Breast epithelium (tissue), 4 donors: ENCODE data around the gene SNRPN. TPM values are rescaled to one million over a fixed set of nuclear protein-coding genes. Genes with fewer than 3 reads are reported as not detected.
"Not testable (repeated sequence)": the region's sequence is repeated elsewhere in the genome, so short reads cannot be mapped to it uniquely, and the experiment has no call there.

ENCODE experiments used
- DNase-seq, 2 donors: peaks; one replicate each; pipeline ENCODE4 v3.0.0-alpha.2; 2019; ENCODE audit warnings: low spot score in 2 of 2
- H3K27ac ChIP-seq, 2 donors: fragments of 200-600 bp; sonication (generic) in 1 of 2; one replicate each; pipeline ENCODE4 v1.5.1; 2016 to 2019; ENCODE audit warnings: mild to moderate bottlenecking in 1 of 2
- H3K27me3 ChIP-seq, 2 donors: fragments of 200-600 bp; sonication (generic) in 1 of 2; one replicate each; pipeline versions ENCODE4 v1.5.1 to v1.6.0; 2017 to 2019; ENCODE audit warnings: control low read depth in 1 of 2, mild to moderate bottlenecking in 1 of 2
- H3K36me3 ChIP-seq: fragments of 200-600 bp; one replicate; pipeline ENCODE4 v1.5.1; 2019
- H3K4me1 ChIP-seq, 2 donors: fragments of 200-600 bp; sonication (generic); one replicate each; pipeline ENCODE4 v1.5.1; 2016 to 2019; ENCODE audit warnings: control low read depth in 1 of 2
- H3K4me3 ChIP-seq, 3 donors: fragments of 200-600 bp; sonication (generic); 1 replicate in 2 of 3; 2 replicates in 1 of 3; pipeline ENCODE4 v1.5.1; 2016 to 2019; ENCODE audit warnings: mild to moderate bottlenecking in 3 of 3, moderate library complexity in 2 of 3
- H3K9me3 ChIP-seq, 2 donors: fragments of 200-600 bp; sonication (generic) in 1 of 2; one replicate each; pipeline ENCODE4 v1.5.1; 2016 to 2019; ENCODE audit warnings: control low read depth in 1 of 2
- CTCF ChIP-seq, 3 donors: fragments of 450-650 bp; IDR thresholded peaks; one replicate each; pipeline ENCODE4 v1.5.1; 2016 to 2017; ENCODE audit warnings: antibody characterized with exemption in 3 of 3, mild to moderate bottlenecking in 3 of 3, moderate library complexity in 3 of 3
- POLR2A ChIP-seq: fragments of 450-650 bp; IDR thresholded peaks from one replicate; pipeline ENCODE4 v1.6.1; 2016; ENCODE audit warnings: antibody characterized with exemption, mild to moderate bottlenecking, moderate library complexity
- POLR2AphosphoS5 ChIP-seq, 3 donors: sonication (generic); formaldehyde crosslinking; IDR thresholded peaks; one replicate each; pipeline ENCODE4 v1.6.1; 2017; ENCODE audit warnings: antibody characterized with exemption in 3 of 3
- intact Hi-C: fragments of 100-400 bp; cut with DNase I; formaldehyde crosslinking; loops from one replicate; pipeline ENCODE4 v1.15.1; 2023; ENCODE audit warnings: low total_unique reads
- total RNA-seq, 3 donors: library from RNA; depleted of rRNA; stranded (reverse); fragments of >200 nt; gene quantifications; one replicate each; pipeline ENCODE4 v1.1.0, GENCODE V29; 2016

The SNRPN gene
- total RNA-seq, 3 donors from 2014 or later = 64.5 to 145 (median 127) TPM

- intact Hi-C loops = no loop called here
- H3K4me3 ChIP-seq = no peak overlapping the region
- TF ChIP-seq CTCF (IDR thresholded peaks at IDR 0.05) (no peak), POLR2AphosphoS5 (IDR thresholded peaks at IDR 0.05) (no peak), POLR2A (no peak)
- no peaks in the 10 kb centered on the region for H3K36me3 ChIP-seq
- no peak for DNase-seq
- no peak overlapping the region for H3K27ac ChIP-seq
- H3K27me3 ChIP-seq = no peaks in the 10 kb centered on the region
- H3K9me3 ChIP-seq = peaks cover 0 to 9% of the 10 kb centered on the region in 2 donors
- no peaks in the 10 kb centered on the region for H3K4me1 ChIP-seq
Observed at GRCh38 chr15:24924153-24924552, 30.6 kb upstream of the SNRPN start.

GRCh38 chr15:24924621-24925020 lies 30.2 kb upstream of the SNRPN start:
- Histone ChIP-seq H3K36me3 (no peaks in the 10 kb centered on the region), H3K27ac (no peak overlapping the region), H3K4me3 (no peak overlapping the region), H3K9me3 (peaks cover 0 to 9% of the 10 kb centered on the region in 2 donors), H3K4me1 (no peaks in the 10 kb centered on the region), H3K27me3 (no peaks in the 10 kb centered on the region)
- no peak for DNase-seq
- intact Hi-C loops = no loop called here
- TF ChIP-seq CTCF (IDR thresholded peaks at IDR 0.05) (no peak), POLR2AphosphoS5 (IDR thresholded peaks at IDR 0.05) (no peak), POLR2A (no peak)

- intact Hi-C loops, DNase-seq, H3K27ac ChIP-seq, H3K4me1 ChIP-seq, H3K27me3 ChIP-seq, H3K36me3 ChIP-seq, H3K9me3 ChIP-seq, H3K4me3 ChIP-seq: not testable (repeated sequence)
Observed at GRCh38 chr15:24931874-24932732, 22.7 kb upstream of the SNRPN start.

- Histone ChIP-seq H3K9me3 (no peaks in the 10 kb centered on the region), H3K27ac (no peak overlapping the region), H3K27me3 (no peaks in the 10 kb centered on the region), H3K4me1 (no peaks in the 10 kb centered on the region), H3K4me3 (no peak overlapping the region), H3K36me3 (no peaks in the 10 kb centered on the region)
- intact Hi-C loops = no loop called here
- TF ChIP-seq CTCF (IDR thresholded peaks at IDR 0.05) (no peak), POLR2AphosphoS5 (IDR thresholded peaks at IDR 0.05) (no peak), POLR2A (no peak)
- DNase-seq = no peak
Observed at GRCh38 chr15:24933716-24934115, 21.1 kb upstream of the SNRPN start.

GRCh38 chr15:24938224-24938623 lies 16.6 kb upstream of the SNRPN start:
- H3K36me3 ChIP-seq, H3K9me3 ChIP-seq, H3K27ac ChIP-seq, H3K4me1 ChIP-seq, H3K27me3 ChIP-seq, DNase-seq, H3K4me3 ChIP-seq, intact Hi-C loops: not testable (repeated sequence)

- DNase-seq = no peak
- intact Hi-C loops = no loop called here
- Histone ChIP-seq H3K4me3 (no peak overlapping the region), H3K4me1 (no peaks in the 10 kb centered on the region), H3K9me3 (no peaks in the 10 kb centered on the region), H3K27ac (no peak overlapping the region), H3K27me3 (no peaks in the 10 kb centered on the region), H3K36me3 (no peaks in the 10 kb centered on the region)
- TF ChIP-seq POLR2A (no peak), CTCF (IDR thresholded peaks at IDR 0.05) (no peak), POLR2AphosphoS5 (IDR thresholded peaks at IDR 0.05) (no peak)
Observed at GRCh38 chr15:24940236-24940635, 14.6 kb upstream of the SNRPN start.
